NCI-H524 treated with DMSO at 0.1 percent for 48 hours (cell line): ENCODE data around the gene HOGA1.
"Not testable (repeated sequence)": the region's sequence is repeated elsewhere in the genome, so short reads cannot be mapped to it uniquely, and the experiment has no call there.

Experiments
- DNase-seq: peaks from one replicate; lab custom pipeline; 2025; lab: John Stamatoyannopoulos, UW

HOGA1 gene

GRCh38 chr10:97554336-97554735 lies 29.9 kb upstream of the HOGA1 start:
- DNase-seq = not testable (repeated sequence)

GRCh38 chr10:97555541-97555940 lies 28.6 kb upstream of the HOGA1 start:
- not testable (repeated sequence) for DNase-seq

DNA sequence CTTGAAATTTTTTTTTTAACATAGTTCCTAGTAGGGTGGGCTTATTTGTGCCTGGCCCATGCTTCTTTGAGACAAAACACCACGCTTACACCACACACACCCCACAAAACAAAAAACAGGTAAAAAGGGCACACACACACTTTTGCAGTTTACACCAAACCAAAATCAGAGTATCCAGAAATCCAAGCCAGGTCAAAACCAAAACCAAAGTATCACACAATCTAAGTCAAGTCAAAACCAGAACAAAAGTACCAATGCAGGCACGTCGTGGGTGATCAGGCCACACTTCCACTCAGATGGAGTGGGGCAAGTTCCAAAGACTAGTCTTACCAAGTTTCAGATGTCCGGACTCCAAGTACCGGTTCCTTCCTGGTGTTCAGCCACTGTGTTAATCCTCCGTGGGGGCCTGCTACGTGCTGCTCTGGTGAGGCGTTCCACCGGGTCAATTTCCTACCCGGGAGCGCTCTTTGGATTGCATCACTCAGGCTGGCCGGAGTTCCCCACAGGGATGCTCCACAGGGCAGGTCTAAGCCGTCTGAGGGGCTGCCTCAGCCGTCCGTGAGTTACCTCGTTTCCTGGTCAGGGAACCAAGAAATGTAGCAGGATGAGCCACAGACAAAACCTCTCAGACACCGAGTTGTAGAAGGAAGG lies 23.3 kb upstream of the HOGA1 start:
- not testable (repeated sequence) for DNase-seq

DNA sequence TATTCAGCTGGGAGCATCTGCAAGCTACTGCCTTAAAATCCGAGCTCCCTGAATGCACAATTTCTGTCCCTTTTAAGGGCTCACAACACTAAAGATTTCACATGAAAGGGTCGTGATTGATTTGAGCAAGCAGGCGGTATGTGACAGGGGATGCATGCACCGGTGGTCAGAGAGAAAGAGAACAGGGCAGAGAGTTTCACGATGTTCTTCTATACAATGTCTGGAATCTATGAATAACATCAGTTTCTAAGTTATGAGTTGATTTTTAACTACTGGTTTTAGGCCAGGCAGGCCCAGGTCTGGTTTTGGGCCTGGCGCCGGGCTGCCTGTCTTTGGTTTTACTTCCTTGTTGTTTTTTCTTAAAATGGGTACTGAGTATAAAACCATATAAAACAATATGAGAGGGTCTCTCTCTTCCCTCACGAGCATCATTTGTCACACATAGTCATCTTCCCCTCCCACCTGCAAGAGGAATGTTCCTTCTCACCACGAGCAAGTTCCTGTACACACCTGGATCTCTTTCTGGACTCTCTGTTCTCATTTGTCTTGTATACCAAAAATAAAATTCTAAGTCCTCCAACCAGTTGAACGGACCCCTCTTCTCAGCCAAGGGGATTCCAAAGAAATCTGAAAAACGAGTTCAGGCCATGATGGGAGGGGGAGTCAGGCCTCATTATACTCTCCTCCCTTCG lies 22.7 kb upstream of the HOGA1 start:
- DNase-seq = not testable (repeated sequence)

DNA sequence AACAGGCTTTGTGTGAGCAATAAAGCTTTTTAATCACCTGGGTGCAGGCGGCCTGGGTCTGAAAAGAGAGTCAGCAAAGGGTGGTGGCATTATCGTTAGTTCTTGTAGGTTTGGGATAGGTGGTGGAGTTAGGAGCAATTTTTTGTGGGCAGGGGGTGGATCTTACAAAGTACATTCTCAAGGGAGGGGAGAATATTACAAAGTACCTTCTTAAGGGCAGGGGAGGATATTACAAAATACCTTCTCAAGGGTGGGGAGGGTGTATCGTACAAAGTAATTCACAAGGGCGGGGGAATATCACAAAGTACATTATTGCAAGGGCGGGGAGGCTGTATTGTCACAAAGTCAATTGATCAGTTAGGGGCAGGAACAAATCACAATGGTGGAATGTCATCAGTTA lies 21.9 kb upstream of the HOGA1 start:
- DNase-seq = not testable (repeated sequence)

DNA sequence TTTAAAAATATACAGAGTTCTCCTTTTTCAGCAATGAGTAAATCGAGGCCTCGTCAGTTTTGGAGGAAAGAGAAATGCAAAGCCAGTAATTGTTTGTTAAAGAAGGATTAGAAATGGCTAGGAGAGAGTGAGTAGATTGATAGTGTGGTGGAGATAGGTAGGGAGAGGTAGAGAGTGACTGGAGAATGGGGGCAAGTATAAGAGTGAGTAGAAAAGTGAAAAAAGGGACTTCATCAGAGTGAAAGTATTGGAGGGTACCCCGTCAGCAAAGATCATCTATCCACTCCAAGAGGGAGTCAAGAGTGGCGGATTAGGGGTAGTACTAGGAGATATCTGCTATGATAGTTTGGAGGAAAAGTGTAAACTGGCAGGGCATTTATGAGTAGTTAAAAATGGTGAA lies 20.9 kb upstream of the HOGA1 start:
- no peak for DNase-seq

- no peak for DNase-seq
Measured at GRCh38 chr10:97564776-97565175, 19.4 kb upstream of the HOGA1 start.

- no peak for DNase-seq
Measured at GRCh38 chr10:97566336-97566996, 17.7 kb upstream of the HOGA1 start.

- no peak for DNase-seq
Measured at GRCh38 chr10:97567891-97568290, 16.3 kb upstream of the HOGA1 start.

DNA sequence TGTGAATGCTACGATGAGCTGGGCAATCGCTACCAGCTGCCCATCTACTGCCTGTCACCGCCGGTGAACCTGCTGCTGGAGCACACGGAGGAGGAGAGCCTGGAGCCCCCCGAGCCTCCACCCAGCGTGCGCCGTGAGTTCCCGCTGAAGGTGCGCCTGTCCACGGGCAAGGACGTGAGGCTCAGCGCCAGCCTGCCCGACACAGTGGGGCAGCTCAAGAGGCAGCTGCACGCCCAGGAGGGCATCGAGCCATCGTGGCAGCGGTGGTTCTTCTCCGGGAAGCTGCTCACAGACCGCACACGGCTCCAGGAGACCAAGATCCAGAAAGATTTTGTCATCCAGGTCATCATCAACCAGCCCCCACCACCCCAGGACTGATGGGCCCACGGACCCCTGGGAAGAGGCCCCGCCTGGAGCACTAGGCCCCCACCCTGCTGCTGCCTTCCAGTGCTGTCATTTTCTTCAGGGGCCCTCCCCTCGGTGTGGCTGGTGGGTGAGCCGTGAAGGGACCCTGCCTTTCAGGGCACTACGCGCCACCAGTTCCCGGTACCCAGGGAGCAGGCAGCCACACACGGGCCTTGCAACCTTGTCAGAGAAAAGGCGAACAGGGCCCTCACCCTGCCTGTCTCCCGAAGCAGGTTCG lies 13.9 kb upstream of the HOGA1 start:
- no peak for DNase-seq

DNA sequence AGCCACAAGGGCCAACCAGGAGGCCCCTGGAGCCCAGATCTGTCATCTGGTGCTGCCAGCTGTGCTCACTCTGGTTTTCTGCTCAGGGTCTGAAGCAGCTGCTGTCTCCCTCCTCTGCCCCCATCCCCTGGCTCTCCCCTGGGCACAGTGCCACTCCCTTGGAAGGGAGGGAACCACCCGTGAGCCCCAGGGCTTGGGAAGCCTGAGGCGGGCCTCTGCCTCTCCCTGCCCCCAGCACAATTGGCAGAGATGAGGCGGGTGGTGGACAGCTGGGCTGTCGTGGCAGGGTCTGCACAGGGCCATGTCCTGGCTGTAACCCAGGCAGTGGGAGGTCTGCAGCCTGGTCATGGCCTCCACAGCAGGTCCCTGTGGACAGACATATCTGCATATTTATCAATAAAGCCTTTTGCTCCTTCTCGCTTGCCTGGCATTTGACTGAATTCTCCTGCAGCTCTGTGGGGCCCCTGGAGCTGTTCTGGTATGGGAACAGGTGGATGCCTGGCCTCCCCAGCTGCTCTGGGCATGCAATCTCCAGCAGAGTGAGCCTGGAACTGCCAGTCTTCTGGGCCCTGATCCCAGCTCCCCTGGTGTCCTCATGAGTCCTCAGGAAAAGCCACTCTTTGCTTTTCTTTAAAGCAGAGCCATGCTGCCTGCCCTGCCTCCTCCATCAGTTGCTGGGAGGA lies 13.3 kb upstream of the HOGA1 start:
- no peak for DNase-seq

DNA sequence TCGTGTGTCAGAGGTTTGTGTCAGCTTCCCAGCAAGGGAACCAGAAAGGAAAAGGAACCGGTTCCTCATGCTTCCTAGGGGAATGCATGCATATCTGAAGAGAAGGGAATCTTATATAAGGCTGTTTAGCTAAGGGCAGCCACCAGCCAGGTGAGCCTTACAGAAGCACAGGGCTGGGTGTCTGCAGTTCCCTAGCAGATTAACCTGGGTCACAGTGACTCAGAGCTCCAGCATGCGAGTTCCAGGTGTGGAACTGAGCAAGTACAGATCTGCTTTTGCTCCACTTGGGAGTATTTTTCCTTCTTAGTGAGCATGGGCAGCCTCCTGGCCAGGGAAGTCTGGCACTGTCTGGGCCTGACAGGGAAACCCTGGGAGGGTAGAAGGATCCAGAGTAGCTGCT lies 12.6 kb upstream of the HOGA1 start:
- no peak for DNase-seq

DNA sequence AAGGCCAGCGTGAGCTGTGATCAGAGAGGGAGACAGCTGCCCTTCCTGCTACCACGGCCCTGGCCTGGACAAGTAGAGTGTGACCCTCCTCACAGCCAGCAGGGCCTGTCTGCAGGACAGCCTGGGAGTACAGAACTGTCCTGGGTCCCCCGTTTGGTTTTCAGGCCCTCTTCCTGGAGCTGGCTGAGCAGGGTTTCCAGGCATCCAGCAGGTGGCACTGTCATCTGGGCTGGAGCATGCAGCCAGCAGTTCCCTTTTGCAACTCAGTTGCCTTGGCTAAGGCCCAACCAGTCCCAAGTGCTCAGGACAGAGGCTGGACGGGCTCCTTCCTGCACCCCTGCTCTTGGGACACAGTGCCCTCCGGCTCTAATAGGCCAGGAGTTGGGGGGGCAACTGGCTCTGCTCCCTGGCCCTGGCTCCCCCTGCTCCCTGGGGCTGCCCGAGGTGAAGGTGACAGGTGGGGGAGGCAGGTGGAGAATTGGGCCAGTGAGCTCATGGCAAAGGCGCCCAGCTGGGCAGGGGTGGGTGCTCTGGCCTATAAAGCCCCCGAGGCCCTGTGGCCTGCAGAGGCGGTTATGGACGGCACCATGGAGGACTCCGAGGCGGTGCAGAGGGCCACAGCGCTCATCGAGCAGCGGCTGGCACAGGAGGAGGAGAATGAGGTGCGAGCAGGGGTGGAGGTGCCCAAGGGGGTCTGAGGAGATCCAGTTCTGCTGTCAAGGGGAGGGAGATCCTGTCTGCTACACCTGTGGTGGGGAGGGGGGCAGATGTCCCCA lies 11.8 kb upstream of the HOGA1 start, which contains the start of gene ANKRD2:
Gene ANKRD2, plus strand, starts transcription at position 566 of the 776 bp plus-strand sequence. Its CDS starts 10 bp downstream, at position 576.
- DNase-seq = no peak

DNA sequence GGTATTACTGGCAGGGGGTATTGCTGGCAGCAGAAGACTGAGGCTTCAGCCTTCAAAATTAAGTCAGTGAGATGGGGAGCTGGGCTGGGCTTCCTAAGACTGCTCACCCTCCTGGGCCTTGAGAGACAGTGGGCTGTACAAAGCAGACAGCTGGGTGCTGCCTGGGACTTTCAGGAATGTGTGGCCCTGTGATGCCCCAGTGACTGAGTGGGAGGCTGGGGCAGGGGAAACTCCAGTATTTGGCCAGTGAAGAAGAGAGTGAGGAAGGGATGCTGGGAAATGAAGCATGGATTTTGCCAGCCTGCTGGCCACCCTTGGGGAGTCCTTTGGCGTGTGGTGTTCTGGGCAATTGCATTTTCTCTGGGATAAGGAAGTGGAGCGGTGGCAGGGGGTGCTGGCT lies 11.2 kb upstream of the HOGA1 start:
- no peak for DNase-seq

DNA sequence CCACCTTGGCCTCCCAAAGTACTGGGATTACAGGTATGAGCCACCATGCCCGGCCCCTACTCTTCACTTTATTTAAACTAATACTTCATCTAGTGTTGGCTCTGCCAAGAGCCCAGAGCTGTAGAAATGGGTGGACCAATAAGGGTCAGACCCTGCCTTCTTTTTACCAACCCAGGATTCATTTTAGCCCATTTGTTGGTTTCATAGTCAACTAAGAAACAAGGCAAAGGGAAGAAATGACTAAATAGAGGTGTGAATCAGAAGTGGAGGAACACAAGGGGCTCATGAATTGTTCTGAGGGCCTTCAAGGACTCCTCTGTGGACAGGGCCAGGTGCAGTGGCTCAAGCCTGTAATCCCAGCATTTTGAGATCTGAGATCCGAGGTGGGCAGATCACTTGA lies 10.5 kb upstream of the HOGA1 start:
- DNase-seq = no peak

DNA sequence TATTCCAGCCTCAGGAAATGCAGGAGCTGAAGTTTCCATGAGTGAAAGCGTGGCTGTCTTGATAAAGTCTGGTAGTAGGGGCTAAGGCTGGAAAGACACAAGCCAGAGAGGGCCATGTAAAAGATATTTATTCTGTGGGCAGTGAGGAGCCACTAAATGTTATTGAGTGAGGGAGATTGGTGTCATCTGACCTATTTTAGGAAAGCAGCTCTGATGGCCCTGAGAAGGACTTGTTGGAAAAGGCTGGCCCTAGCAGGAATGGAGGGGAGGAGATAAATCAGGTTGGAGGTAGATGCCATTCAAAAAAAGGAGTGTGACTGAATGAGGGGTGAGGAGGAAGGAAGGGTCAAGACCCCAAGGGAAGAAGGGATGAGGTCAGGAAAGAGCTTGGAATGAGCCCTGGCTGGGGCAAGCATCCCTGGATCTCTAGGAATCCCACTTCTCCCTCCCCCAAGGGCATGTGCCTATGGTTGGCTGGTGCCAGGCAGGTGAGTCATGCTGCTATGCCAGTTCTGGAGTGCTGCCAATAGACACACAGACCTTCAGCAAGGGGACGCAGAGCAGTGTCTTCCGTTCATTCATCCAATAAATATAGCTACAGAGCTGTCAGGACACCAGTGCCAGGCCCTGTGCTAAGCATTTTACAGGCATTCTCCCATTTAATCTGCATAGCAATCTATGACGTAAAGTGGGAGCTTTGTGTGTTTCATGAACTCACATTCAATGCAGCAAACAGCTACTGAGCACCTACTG lies 9.6 kb upstream of the HOGA1 start:
- no peak for DNase-seq

DNA sequence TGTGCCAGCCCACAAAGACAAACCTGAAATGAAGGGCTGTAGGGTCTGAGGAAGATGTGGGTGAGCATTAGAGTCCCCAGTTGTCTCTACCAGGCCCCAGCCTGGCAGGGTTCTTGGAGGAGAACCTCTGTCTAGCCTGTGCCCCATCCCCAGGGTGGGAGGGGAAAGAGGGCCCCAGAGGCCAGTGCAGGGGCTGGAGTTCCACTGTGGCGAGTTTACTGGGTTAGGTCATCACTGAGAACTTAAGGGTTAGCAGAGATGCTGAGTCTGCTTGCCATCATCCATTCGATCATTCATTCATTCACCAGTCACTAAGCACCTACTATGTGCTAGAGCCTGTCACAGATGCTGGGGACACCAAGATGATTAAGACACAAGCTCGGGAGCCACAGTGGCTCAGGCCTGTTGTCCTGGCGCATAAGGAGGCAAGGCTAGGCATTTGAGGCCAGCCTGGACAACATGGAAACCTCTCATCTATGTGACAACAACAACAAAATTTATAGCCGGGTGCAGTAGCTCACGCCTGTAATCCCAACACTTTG lies 9.0 kb upstream of the HOGA1 start:
- DNase-seq = no peak

DNA sequence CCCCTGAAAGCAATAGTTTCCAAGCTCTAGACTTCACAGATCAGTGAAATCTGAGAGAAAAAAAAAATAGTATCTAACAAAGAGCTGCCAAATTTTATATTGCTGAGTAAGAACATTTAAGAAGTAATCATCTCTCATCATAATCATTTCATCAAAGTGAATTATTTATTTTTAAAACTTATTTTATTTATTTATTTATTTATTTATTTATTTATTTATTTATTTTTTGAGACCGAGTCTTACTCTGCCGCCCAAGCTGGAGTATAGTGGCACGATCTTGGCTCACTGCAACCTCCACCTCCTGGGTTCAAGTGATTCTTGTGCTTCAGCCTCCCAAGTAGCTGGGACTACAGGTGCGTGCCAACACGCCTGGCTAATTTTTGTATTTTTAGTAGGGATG lies 7.7 kb upstream of the HOGA1 start:
- not testable (repeated sequence) for DNase-seq

GRCh38 chr10:97577701-97578100 lies 6.5 kb upstream of the HOGA1 start:
- DNase-seq = no peak

DNA sequence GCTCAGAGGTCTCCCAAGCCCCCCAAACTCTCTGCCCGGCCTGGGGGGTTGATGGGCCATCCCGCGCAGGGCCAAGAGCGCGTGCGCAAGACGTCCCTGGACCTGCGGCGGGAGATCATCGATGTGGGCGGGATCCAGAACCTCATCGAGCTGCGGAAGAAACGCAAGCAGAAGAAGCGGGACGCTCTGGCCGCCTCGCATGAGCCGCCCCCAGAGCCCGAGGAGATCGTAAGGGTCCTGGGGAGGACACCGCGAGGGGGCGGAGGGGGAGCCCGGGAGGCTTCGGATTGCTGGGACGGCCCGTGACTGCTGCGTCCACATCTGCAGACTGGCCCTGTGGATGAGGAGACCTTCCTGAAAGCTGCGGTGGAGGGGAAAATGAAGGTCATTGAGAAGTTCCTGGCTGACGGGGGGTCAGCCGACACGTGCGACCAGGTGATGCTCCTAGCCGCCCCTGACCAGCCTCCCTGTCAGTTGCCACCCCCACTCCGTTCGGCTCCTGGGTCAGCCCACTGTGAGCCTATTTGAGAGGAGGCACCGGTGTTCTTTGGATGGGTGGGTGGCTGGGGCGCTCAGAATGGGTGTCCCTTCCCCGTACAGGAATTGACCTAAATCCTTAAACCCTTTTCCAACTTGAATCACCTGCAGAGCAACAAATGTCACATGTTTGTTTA lies 5.9 kb upstream of the HOGA1 start:
- no peak for DNase-seq
